ENCODE results near the gene TTC33.
"Not testable (repeated sequence)": the region's sequence is repeated elsewhere in the genome, so short reads cannot be mapped to it uniquely, and the experiment has no call there.

Gene TTC33

GRCh38 chr5:40665635-40666298, 90.0 kb downstream of the TTC33 start:
- no peaks in the 10 kb centered on the region for H3K9me3 ChIP-seq (ENCODE audit: severe bottlenecking)
- DNase-seq (ENCODE audit: low spot score) = no peak
- peaks cover 8% of the 10 kb centered on the region for H3K4me1 ChIP-seq (ENCODE audit: insufficient read depth, poor library complexity, severe bottlenecking)
- H3K27me3 ChIP-seq (ENCODE audit: insufficient read depth, poor library complexity, severe bottlenecking) = no peaks in the 10 kb centered on the region
- H3K27ac ChIP-seq (ENCODE audit: poor library complexity, severe bottlenecking) = no peak overlapping the region
- H3K4me3 ChIP-seq (ENCODE audit: severe bottlenecking) = no peak overlapping the region
- no peaks in the 10 kb centered on the region for H3K36me3 ChIP-seq (ENCODE audit: low read depth)
- no peak for TF ChIP-seq CTCF (IDR thresholded peaks at IDR 0.05; ENCODE audit: poor library complexity, severe bottlenecking)
- ATAC-seq (ENCODE audit: low read depth) = no peak

DNA sequence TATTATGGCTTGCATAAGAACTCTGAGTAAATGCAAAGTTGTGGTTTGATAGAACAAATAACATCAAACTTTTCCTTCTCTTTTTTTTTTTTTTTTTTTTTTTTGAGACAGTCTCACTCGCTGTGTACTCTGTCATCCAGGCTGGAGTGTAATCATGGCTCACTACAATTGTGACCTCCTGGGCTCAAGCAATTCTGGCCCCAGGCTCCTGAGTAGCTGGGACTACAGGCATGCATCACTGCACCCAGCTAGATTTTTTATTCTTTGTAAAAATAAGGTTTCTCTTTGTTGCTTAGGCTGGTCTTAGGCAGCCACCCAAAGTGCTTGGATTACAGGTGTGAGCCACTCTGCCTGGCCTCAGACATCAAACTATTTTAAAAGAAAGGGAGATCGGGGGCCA, 95.0 kb downstream of the TTC33 start:
- Histone ChIP-seq H3K4me3 (ENCODE audit: severe bottlenecking) (no peak overlapping the region), H3K4me1 (ENCODE audit: insufficient read depth, poor library complexity, severe bottlenecking) (no peaks in the 10 kb centered on the region), H3K27ac (ENCODE audit: poor library complexity, severe bottlenecking) (no peak overlapping the region), H3K36me3 (ENCODE audit: low read depth) (no peaks in the 10 kb centered on the region), H3K27me3 (ENCODE audit: insufficient read depth, poor library complexity, severe bottlenecking) (no peaks in the 10 kb centered on the region), H3K9me3 (ENCODE audit: severe bottlenecking) (no peaks in the 10 kb centered on the region)
- TF ChIP-seq CTCF (IDR thresholded peaks at IDR 0.05; ENCODE audit: poor library complexity, severe bottlenecking) = no peak
- DNase-seq (ENCODE audit: low spot score) (no peak), ATAC-seq (ENCODE audit: low read depth) (no peak)

- TF ChIP-seq CTCF (IDR thresholded peaks at IDR 0.05; ENCODE audit: poor library complexity, severe bottlenecking) = no peak
- ATAC-seq (ENCODE audit: low read depth) (no peak), DNase-seq (ENCODE audit: low spot score) (no peak)
Observed at GRCh38 chr5:40656766-40657165, 99.0 kb downstream of the TTC33 start.

DNA sequence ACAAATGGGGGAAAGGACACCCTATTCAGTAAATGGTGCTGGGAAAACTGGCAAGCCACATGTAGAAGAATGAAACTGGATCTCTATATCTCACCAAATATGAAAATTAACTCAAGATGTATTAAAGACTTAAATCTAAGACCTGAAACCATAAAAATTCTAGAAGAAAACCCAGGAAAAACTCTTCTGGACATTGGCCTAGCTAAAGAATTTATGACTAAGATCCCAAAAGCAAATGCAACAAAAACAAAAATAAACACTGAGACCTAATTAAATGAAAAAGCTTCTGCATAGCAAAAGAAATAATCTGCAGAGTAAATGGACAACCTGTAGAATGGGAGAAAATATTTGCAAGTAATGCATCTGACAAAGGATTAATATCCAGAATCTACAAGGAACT, 99.7 kb downstream of the TTC33 start:
- H3K9me3 ChIP-seq (ENCODE audit: severe bottlenecking); H3K27me3 ChIP-seq (ENCODE audit: insufficient read depth, poor library complexity, severe bottlenecking); H3K4me3 ChIP-seq (ENCODE audit: severe bottlenecking); H3K4me1 ChIP-seq (ENCODE audit: insufficient read depth, poor library complexity, severe bottlenecking); ATAC-seq (ENCODE audit: low read depth); H3K27ac ChIP-seq (ENCODE audit: poor library complexity, severe bottlenecking); H3K36me3 ChIP-seq (ENCODE audit: low read depth); DNase-seq (ENCODE audit: low spot score): not testable (repeated sequence)

More at GRCh38 chr5:40656766-40657165, 99.0 kb downstream of the TTC33 start:
- no peaks in the 10 kb centered on the region for H3K36me3 ChIP-seq (ENCODE audit: low read depth)
- H3K27ac ChIP-seq (ENCODE audit: poor library complexity, severe bottlenecking) = no peak overlapping the region
- H3K9me3 ChIP-seq (ENCODE audit: severe bottlenecking) = no peaks in the 10 kb centered on the region
- H3K27me3 ChIP-seq (ENCODE audit: insufficient read depth, poor library complexity, severe bottlenecking) = no peaks in the 10 kb centered on the region
- H3K4me3 ChIP-seq (ENCODE audit: severe bottlenecking) = no peak overlapping the region
- no peaks in the 10 kb centered on the region for H3K4me1 ChIP-seq (ENCODE audit: insufficient read depth, poor library complexity, severe bottlenecking)

DNA sequence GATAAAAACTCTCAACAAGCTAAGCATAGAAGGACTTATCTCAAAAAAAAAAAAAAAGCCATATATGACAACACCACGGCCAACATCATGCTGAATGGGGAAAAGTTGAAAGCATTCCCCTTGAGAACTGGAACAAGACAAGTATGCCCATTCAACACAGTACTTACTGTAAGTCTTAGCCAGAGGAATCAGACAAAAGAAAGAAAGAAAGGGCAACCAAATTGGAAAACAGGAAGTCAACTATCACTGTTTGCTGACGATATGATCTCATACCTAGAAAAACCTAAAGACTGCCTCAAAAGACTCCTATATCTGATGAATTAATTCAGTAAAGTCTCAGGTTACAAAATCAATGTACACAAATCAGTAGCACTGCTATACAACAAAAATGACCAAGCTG, 100.6 kb downstream of the TTC33 start:
- TF ChIP-seq CTCF (IDR thresholded peaks at IDR 0.05; ENCODE audit: poor library complexity, severe bottlenecking) = no peak
- no peaks in the 10 kb centered on the region for H3K4me1 ChIP-seq (ENCODE audit: insufficient read depth, poor library complexity, severe bottlenecking)
- no peaks in the 10 kb centered on the region for H3K27me3 ChIP-seq (ENCODE audit: insufficient read depth, poor library complexity, severe bottlenecking)
- no peaks in the 10 kb centered on the region for H3K36me3 ChIP-seq (ENCODE audit: low read depth)
- no peaks in the 10 kb centered on the region for H3K9me3 ChIP-seq (ENCODE audit: severe bottlenecking)
- H3K27ac ChIP-seq (ENCODE audit: poor library complexity, severe bottlenecking) = no peak overlapping the region
- ATAC-seq (ENCODE audit: low read depth) (no peak), DNase-seq (ENCODE audit: low spot score) (no peak)
- no peak overlapping the region for H3K4me3 ChIP-seq (ENCODE audit: severe bottlenecking)

Data from RWPE2 (cell line).